HepG2 (cell line): Measurements from ENCODE around the gene RPL41. TPM values are rescaled to one million over a fixed set of nuclear protein-coding genes. Genes with fewer than 3 reads are reported as not detected.

Source experiments
- ELF1 ChIP-seq: sonication (generic); formaldehyde crosslinking; IDR thresholded peaks from 2 replicates; pipeline ENCODE4 v1.4.0; 2020; ENCODE audit warnings: missing genetic modification reagents
- FLYWCH1 ChIP-seq: sonication (generic); formaldehyde crosslinking; IDR thresholded peaks from 2 replicates; pipeline ENCODE4 v1.8.1; 2023; ENCODE audit warnings: mild to moderate bottlenecking, missing genetic modification reagents
- SYNCRIP ChIP-seq: fragments of 200-400 bp; formaldehyde crosslinking; IDR thresholded peaks from 2 replicates; pipeline ENCODE4 v1.6.1; 2018; ENCODE audit warnings: mild to moderate bottlenecking, low read depth, low read length; ENCODE audit not compliant: insufficient read depth
- ZC3H4 ChIP-seq: sonication (generic); formaldehyde crosslinking; IDR thresholded peaks from 2 replicates; pipeline ENCODE4 v1.4.0; 2020; ENCODE audit warnings: missing genetic modification reagents, borderline replicate concordance
- ZFP37 ChIP-seq: sonication (generic); formaldehyde crosslinking; IDR thresholded peaks from 2 replicates; pipeline ENCODE4 v1.4.0; 2020; ENCODE audit warnings: missing genetic modification reagents, borderline replicate concordance
- ZNF552 ChIP-seq: sonication (generic); formaldehyde crosslinking; IDR thresholded peaks from 2 replicates; pipeline ENCODE4 v1.9.0; 2022; ENCODE audit warnings: missing genetic modification reagents, mild to moderate bottlenecking, borderline replicate concordance
- ZNF674 ChIP-seq: sonication (generic); formaldehyde crosslinking; IDR thresholded peaks from 2 replicates; pipeline ENCODE4 v1.5.0; 2020; ENCODE audit warnings: low read depth, mild to moderate bottlenecking, missing genetic modification reagents
- ZNF878 ChIP-seq: sonication (generic); formaldehyde crosslinking; IDR thresholded peaks from 2 replicates; pipeline ENCODE4 v1.8.1; 2023; ENCODE audit warnings: mild to moderate bottlenecking, missing genetic modification reagents, moderate library complexity
- polyA plus RNA-seq, 8 experiments: library from polyadenylated mRNA; depleted of rRNA in 3 of 8; stranded (reverse) in 7 of 8; unstranded in 1 of 8; fragments of >200 nt; fragmentation: Illumina TruSeq in 4 of 8; extraction: Trizol in 4 of 8; gene quantifications; 2 replicates each; pipeline versions ENCODE4 v1.2.1 to v1.2.3, GENCODE V29; 2011 to 2016; ENCODE audit warnings: low read depth in 4 of 8, missing spikeins in 1 of 8, mixed read lengths in 1 of 8; ENCODE audit not compliant: insufficient read depth in 1 of 8
- total RNA-seq, 5 experiments: library from RNA; depleted of rRNA; stranded (reverse); fragments of >200 nt; fragmentation: Illumina TruSeq; extraction: Trizol; gene quantifications; 2 replicates each; pipeline ENCODE4 v1.2.3, GENCODE V29; 2016; ENCODE audit warnings: low read depth in 1 of 5
- TF ChIP-seq, protein P1 (sequence below): IDR thresholded peaks from 2 replicates; pipeline ENCODE4 v1.6.1; 2016; ENCODE audit warnings: low read depth, missing genetic modification reagents, missing compliant biosample characterization
- TF ChIP-seq, protein P2 (sequence below): sonication (generic); formaldehyde crosslinking; IDR thresholded peaks from one replicate; pipeline ENCODE4 v1.5.1; 2020; ENCODE audit warnings: mild to moderate bottlenecking, missing genetic modification reagents; ENCODE audit errors: not compliant biosample characterization
- TF ChIP-seq, protein P3 (sequence below): sonication (generic); formaldehyde crosslinking; conservative IDR thresholded peaks from 2 replicates; pipeline ENCODE4 v1.4.0; 2020; ENCODE audit warnings: missing genetic modification reagents

RPL41 gene
- total and polyA plus RNA-seq, 2 of the 13 experiments (the other 11 are each of a cell fraction or from before 2014, with no cell fraction given), result 4,012 to 7,670 TPM

DNA sequence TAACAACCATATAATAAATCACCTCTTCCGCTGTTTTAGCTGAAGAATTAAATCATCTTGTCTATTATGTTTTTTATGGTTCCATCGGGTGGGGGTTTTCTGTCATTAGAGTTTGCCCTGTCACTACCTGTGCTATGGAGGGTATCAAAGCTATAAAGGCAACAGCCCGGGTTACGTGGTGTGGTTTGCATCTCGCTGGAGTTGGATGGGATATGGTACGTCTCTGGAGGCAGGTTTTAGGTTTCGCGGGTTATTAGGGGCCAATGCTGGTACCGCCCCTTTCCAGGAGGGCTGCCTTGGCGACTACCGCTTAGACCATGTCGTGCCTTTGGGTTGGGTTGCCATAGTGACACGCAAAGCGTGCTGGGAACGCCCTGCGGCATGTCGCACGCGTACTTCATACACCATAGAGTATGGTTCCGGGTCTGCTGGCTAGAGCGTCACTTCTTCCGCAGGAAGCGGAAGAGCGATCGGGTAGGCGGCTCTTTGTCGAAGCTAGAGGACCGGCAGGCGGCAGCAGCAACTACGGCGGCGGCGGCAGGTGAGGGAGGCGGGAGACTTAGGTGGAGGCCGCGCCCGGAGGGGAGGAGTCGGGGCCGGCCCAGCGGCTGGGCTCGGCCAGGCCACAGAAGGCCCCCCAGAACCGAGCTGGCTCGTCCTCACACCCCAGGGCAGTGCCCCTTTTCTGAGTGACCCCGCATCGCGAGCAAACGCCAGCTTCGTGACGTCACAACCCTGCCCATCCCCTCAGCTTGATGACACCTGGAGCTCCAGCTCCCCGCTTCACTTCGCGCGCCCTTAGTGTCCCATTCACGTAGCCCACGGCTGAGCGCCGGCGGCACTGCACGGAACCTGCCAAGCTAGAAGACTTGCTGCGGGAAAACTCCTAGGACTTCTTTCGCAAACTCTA is 1.6 kb downstream of the RPL41 start, which contains the start of gene ZC3H10 (continued):
- no peak for TF ChIP-seq ZNF674 (CRISPR knock-in tag)
- TF ChIP-seq, protein P1, sequence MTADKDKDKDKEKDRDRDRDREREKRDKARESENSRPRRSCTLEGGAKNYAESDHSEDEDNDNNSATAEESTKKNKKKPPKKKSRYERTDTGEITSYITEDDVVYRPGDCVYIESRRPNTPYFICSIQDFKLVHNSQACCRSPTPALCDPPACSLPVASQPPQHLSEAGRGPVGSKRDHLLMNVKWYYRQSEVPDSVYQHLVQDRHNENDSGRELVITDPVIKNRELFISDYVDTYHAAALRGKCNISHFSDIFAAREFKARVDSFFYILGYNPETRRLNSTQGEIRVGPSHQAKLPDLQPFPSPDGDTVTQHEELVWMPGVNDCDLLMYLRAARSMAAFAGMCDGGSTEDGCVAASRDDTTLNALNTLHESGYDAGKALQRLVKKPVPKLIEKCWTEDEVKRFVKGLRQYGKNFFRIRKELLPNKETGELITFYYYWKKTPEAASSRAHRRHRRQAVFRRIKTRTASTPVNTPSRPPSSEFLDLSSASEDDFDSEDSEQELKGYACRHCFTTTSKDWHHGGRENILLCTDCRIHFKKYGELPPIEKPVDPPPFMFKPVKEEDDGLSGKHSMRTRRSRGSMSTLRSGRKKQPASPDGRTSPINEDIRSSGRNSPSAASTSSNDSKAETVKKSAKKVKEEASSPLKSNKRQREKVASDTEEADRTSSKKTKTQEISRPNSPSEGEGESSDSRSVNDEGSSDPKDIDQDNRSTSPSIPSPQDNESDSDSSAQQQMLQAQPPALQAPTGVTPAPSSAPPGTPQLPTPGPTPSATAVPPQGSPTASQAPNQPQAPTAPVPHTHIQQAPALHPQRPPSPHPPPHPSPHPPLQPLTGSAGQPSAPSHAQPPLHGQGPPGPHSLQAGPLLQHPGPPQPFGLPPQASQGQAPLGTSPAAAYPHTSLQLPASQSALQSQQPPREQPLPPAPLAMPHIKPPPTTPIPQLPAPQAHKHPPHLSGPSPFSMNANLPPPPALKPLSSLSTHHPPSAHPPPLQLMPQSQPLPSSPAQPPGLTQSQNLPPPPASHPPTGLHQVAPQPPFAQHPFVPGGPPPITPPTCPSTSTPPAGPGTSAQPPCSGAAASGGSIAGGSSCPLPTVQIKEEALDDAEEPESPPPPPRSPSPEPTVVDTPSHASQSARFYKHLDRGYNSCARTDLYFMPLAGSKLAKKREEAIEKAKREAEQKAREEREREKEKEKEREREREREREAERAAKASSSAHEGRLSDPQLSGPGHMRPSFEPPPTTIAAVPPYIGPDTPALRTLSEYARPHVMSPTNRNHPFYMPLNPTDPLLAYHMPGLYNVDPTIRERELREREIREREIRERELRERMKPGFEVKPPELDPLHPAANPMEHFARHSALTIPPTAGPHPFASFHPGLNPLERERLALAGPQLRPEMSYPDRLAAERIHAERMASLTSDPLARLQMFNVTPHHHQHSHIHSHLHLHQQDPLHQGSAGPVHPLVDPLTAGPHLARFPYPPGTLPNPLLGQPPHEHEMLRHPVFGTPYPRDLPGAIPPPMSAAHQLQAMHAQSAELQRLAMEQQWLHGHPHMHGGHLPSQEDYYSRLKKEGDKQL (CRISPR knock-in tag), result no peak
- TF ChIP-seq SYNCRIP, result no peak
- TF ChIP-seq, protein P2, sequence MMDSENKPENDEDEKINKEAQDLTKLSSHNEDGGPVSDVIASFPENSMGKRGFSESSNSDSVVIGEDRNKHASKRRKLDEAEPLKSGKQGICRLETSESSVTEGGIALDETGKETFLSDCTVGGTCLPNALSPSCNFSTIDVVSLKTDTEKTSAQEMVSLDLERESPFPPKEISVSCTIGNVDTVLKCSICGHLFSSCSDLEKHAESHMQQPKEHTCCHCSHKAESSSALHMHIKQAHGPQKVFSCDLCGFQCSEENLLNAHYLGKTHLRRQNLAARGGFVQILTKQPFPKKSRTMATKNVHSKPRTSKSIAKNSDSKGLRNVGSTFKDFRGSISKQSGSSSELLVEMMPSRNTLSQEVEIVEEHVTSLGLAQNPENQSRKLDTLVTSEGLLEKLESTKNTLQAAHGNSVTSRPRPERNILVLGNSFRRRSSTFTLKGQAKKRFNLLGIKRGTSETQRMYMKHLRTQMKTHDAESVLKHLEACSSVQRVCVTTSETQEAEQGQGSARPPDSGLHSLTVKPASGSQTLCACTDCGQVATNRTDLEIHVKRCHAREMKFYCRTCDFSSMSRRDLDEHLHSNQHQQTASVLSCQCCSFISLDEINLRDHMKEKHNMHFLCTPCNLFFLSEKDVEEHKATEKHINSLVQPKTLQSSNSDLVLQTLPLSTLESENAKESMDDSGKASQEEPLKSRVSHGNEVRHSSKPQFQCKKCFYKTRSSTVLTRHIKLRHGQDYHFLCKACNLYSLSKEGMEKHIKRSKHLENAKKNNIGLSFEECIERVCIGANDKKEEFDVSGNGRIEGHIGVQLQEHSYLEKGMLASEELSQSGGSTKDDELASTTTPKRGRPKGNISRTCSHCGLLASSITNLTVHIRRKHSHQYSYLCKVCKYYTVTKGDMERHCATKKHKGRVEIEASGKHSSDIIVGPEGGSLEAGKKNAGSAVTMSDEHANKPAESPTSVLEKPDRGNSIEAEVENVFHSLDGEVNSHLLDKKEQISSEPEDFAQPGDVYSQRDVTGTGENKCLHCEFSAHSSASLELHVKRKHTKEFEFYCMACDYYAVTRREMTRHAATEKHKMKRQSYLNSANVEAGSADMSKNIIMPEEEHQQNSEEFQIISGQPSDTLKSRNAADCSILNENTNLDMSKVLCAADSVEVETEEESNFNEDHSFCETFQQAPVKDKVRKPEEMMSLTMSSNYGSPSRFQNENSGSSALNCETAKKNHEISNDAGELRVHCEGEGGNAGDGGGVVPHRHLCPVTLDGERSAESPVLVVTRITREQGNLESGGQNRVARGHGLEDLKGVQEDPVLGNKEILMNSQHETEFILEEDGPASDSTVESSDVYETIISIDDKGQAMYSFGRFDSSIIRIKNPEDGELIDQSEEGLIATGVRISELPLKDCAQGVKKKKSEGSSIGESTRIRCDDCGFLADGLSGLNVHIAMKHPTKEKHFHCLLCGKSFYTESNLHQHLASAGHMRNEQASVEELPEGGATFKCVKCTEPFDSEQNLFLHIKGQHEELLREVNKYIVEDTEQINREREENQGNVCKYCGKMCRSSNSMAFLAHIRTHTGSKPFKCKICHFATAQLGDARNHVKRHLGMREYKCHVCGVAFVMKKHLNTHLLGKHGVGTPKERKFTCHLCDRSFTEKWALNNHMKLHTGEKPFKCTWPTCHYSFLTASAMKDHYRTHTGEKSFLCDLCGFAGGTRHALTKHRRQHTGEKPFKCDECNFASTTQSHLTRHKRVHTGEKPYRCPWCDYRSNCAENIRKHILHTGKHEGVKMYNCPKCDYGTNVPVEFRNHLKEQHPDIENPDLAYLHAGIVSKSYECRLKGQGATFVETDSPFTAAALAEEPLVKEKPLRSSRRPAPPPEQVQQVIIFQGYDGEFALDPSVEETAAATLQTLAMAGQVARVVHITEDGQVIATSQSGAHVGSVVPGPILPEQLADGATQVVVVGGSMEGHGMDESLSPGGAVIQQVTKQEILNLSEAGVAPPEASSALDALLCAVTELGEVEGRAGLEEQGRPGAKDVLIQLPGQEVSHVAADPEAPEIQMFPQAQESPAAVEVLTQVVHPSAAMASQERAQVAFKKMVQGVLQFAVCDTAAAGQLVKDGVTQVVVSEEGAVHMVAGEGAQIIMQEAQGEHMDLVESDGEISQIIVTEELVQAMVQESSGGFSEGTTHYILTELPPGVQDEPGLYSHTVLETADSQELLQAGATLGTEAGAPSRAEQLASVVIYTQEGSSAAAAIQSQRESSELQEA (CRISPR knock-in tag), result no peak
- peak; percentile 82 for TF ChIP-seq ZNF878 (CRISPR knock-in tag)
- peak; percentile 97; the same call in 1 of the 2 replicates for TF ChIP-seq ZC3H4
- TF ChIP-seq ZFP37 (CRISPR knock-in tag), result no peak
- TF ChIP-seq, protein P3, sequence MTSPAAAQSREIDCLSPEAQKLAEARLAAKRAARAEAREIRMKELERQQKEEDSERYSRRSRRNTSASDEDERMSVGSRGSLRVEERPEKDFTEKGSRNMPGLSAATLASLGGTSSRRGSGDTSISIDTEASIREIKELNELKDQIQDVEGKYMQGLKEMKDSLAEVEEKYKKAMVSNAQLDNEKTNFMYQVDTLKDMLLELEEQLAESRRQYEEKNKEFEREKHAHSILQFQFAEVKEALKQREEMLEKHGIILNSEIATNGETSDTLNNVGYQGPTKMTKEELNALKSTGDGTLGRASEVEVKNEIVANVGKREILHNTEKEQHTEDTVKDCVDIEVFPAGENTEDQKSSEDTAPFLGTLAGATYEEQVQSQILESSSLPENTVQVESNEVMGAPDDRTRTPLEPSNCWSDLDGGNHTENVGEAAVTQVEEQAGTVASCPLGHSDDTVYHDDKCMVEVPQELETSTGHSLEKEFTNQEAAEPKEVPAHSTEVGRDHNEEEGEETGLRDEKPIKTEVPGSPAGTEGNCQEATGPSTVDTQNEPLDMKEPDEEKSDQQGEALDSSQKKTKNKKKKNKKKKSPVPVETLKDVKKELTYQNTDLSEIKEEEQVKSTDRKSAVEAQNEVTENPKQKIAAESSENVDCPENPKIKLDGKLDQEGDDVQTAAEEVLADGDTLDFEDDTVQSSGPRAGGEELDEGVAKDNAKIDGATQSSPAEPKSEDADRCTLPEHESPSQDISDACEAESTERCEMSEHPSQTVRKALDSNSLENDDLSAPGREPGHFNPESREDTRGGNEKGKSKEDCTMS (CRISPR knock-in tag), result no peak
- TF ChIP-seq ELF1 (CRISPR knock-in tag), result peak; percentile 99
- no peak for TF ChIP-seq FLYWCH1 (CRISPR knock-in tag)
- no peak for TF ChIP-seq ZNF552 (CRISPR knock-in tag)
